Peyer's patch (tissue), 4 donors: ENCODE data around the gene KNSTRN.

Experiments
- CTCF ChIP-seq, 6 experiments: fragments of 450-650 bp in 4 of 6; fragments of 200-600 bp in 2 of 6; sonication (generic) in 1 of 6; IDR thresholded peaks; one replicate each; pipeline ENCODE4 v1.5.1; 2017 to 2019; ENCODE audit warnings: antibody characterized with exemption in 6 of 6, mild to moderate bottlenecking in 3 of 6, moderate library complexity in 1 of 6
- POLR2A ChIP-seq, 2 donors: fragments of 450-650 bp; IDR thresholded peaks; one replicate each; pipeline ENCODE4 v1.5.1; 2017; ENCODE audit warnings: antibody characterized with exemption in 2 of 2, mild to moderate bottlenecking in 2 of 2, moderate library complexity in 2 of 2

- TF ChIP-seq CTCF (IDR thresholded peaks at IDR 0.05), result no peak
- TF ChIP-seq POLR2A (IDR thresholded peaks at IDR 0.05), result no peak
Observed at GRCh38 chr15:40435023-40435709, 52.6 kb downstream of the KNSTRN start.
